Fibroblast of mammary gland (primary cell): ENCODE measurements around the gene MSI1.

Experiments
- DNase-seq: peaks from one replicate; pipeline ENCODE4 v3.0.0-alpha.2; 2010; ENCODE audit warnings: low read depth
- H3K4me3 ChIP-seq: 2 replicates; pipeline ENCODE4 v1.5.1; 2011; ENCODE audit warnings: low read depth, mild to moderate bottlenecking, low read length, moderate library complexity; ENCODE audit not compliant: control insufficient read depth
- CTCF ChIP-seq: conservative IDR thresholded peaks from 2 replicates; pipeline ENCODE4 v1.5.1; 2011; ENCODE audit warnings: low read depth, low read length, inconsistent platforms; ENCODE audit not compliant: control insufficient read depth, insufficient read depth

The MSI1 gene

GRCh38 chr12:120406553-120406952 is 37.6 kb upstream of the MSI1 start:
- no peak for TF ChIP-seq CTCF
- DNase-seq, result no peak

GRCh38 chr12:120406069-120406468 is 37.1 kb upstream of the MSI1 start:
- no peak for DNase-seq
- H3K4me3 ChIP-seq, result no peak overlapping the region
- TF ChIP-seq CTCF, result no peak

More at GRCh38 chr12:120406553-120406952, 37.6 kb upstream of the MSI1 start:
- no peak overlapping the region for H3K4me3 ChIP-seq

- peak; percentile 3 for DNase-seq
These were observed 35.3 kb upstream of the MSI1 start for GRCh38 chr12:120404271-120404670.

GRCh38 chr12:120403869-120404268 is 34.9 kb upstream of the MSI1 start:
- DNase-seq, result no peak
- no peak for TF ChIP-seq CTCF
- no peak overlapping the region for H3K4me3 ChIP-seq

More at GRCh38 chr12:120404271-120404670, 35.3 kb upstream of the MSI1 start:
- no peak for TF ChIP-seq CTCF
- H3K4me3 ChIP-seq, result no peak overlapping the region

GRCh38 chr12:120402217-120402616 is 33.3 kb upstream of the MSI1 start:
- H3K4me3 ChIP-seq, result no peak overlapping the region
- no peak for DNase-seq
- no peak for TF ChIP-seq CTCF

- DNase-seq, result peak; percentile 54
- no peak for TF ChIP-seq CTCF
- H3K4me3 ChIP-seq, result no peak overlapping the region
These were observed 30.6 kb upstream of the MSI1 start for GRCh38 chr12:120399531-120399930.

GRCh38 chr12:120397824-120398540 is 29.0 kb upstream of the MSI1 start:
- no peak for TF ChIP-seq CTCF
- no peak for DNase-seq
- no peak overlapping the region for H3K4me3 ChIP-seq
